WTC11 (cell line): ENCODE results near the gene FOXN3.

Source experiments
- ATF3 ChIP-seq: sonication (generic); formaldehyde crosslinking; conservative IDR thresholded peaks from 2 replicates; pipeline ENCODE4 v1.8.1; 2022; ENCODE audit warnings: mild to moderate bottlenecking, missing genetic modification reagents
- CTCF ChIP-seq: fragments of 200-600 bp; IDR thresholded peaks from 2 replicates; pipeline ENCODE4 v1.8.0; 2022; ENCODE audit warnings: antibody characterized with exemption
- ESRRA ChIP-seq: sonication (generic); formaldehyde crosslinking; IDR thresholded peaks from 2 replicates; pipeline ENCODE4 v1.8.1; 2022; ENCODE audit warnings: mild to moderate bottlenecking, missing genetic modification reagents, borderline replicate concordance
- ETV6 ChIP-seq: sonication (generic); formaldehyde crosslinking; IDR thresholded peaks from 2 replicates; pipeline ENCODE4 v1.8.1; 2022; ENCODE audit warnings: mild to moderate bottlenecking, missing genetic modification reagents
- NFE2L1 ChIP-seq: sonication (generic); formaldehyde crosslinking; IDR thresholded peaks from 2 replicates; pipeline ENCODE4 v1.8.1; 2023; ENCODE audit warnings: missing genetic modification reagents
- NR2C2 ChIP-seq: sonication (generic); formaldehyde crosslinking; IDR thresholded peaks from 2 replicates; pipeline ENCODE4 v1.8.0; 2022; ENCODE audit warnings: mild to moderate bottlenecking, missing genetic modification reagents
- RELA ChIP-seq: sonication (generic); formaldehyde crosslinking; IDR thresholded peaks from 2 replicates; pipeline ENCODE4 v1.8.1; 2022; ENCODE audit warnings: missing genetic modification reagents, mild to moderate bottlenecking, borderline replicate concordance
- TCF7 ChIP-seq: sonication (generic); formaldehyde crosslinking; IDR thresholded peaks from 2 replicates; pipeline ENCODE4 v1.8.0; 2022; ENCODE audit warnings: mild to moderate bottlenecking, low read depth, missing genetic modification reagents, moderate library complexity
- ZNF232 ChIP-seq: sonication (generic); formaldehyde crosslinking; IDR thresholded peaks from 2 replicates; pipeline ENCODE4 v1.8.0; 2022; ENCODE audit warnings: mild to moderate bottlenecking, missing genetic modification reagents

DNA sequence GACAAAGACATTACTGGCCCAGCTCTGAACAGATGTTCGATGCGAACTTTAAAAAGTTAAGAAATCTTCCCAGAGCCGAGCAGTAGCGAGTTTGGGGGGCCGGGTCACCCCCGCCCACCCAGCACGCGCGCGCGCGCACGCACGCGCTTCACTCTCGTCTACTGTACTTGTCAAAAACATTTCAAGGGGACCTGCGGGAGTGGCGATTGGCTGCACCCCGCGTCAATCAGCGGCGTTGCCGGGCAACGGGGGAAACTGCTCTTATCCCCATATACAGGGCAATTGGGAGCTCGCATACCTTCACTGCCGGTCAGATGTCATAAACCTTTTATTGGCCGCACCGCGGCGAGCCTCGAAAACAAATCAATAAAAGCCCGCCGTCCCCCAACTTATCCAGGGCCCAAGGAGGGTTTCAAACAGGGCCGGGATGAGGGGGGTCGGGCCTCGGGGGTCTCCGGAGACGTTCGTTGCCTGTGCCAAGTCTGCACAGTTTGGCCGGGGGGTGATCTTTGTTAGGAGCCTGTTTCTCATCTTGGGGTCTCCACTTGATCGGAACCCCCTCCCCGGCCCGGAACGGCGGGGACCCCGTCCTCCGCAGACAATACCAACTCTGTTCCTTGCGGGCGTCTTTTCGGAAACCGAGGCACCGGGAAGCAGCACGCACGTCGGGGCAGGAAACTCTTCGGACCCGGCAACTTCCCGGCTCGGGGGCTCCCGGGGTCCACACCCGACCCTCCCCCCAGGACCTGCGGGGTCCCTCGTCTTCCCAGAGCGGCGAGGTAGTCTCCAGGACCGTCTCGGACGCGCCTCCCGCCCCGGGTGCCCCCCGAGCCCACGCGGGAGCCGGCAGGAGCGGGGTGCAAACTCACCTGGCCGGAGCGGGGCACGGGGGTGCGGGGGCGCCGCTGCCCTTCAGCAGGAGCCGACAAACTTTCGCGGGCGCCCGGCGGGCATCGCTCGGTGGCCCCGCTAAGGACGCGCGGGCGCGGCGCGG, 734 bp downstream of the FOXN3 start:
- no peak for TF ChIP-seq CTCF
- no peak for TF ChIP-seq NFE2L1 (CRISPR knock-in tag)
- no peak for TF ChIP-seq RELA (CRISPR knock-in tag)
- no peak for TF ChIP-seq ESRRA (CRISPR knock-in tag)
- TF ChIP-seq ZNF232 (CRISPR knock-in tag), result no peak
- TF ChIP-seq ETV6, result no peak
- TF ChIP-seq ATF3 (CRISPR knock-in tag), result no peak
- no peak for TF ChIP-seq TCF7
- no peak for TF ChIP-seq NR2C2 (CRISPR knock-in tag)
